ENCODE measurements around the gene DEPDC5. TPM values are rescaled to one million over a fixed set of nuclear protein-coding genes. Genes with fewer than 3 reads are reported as not detected.

The DEPDC5 gene
- total RNA-seq, 1 experiment from 2014 or later = 39.3 TPM

GRCh38 chr22:31926024-31926423 is 172.2 kb downstream of the DEPDC5 start:
- H3K27me3 ChIP-seq (replicated peaks; ENCODE audit: insufficient read depth, low read depth, low read length, poor library complexity) = peaks cover 5% of the 10 kb centered on the region
- no peak for TF ChIP-seq EZH2 (IDR thresholded peaks at IDR 0.05; ENCODE audit: borderline replicate concordance, low read depth, low read length, poor library complexity, severe bottlenecking)
- TF ChIP-seq CTCF (conservative IDR thresholded peaks at IDR 0.05; ENCODE audit: low read depth, low read length) = no peak
- H3K4me1 ChIP-seq (ENCODE audit: insufficient read depth, low read length, poor library complexity, severe bottlenecking) = no peaks in the 10 kb centered on the region
- no peaks in the 10 kb centered on the region for H3K36me3 ChIP-seq (ENCODE audit: insufficient read depth, low read length, poor library complexity, severe bottlenecking)
- CTCF ChIA-PET = no interaction called here
- DNase-seq (ENCODE audit: low spot score) = no peak
- no peak overlapping the region for H3K4me3 ChIP-seq (ENCODE audit: low read depth, low read length, poor library complexity, severe bottlenecking)
- H3K27ac ChIP-seq (ENCODE audit: low read depth, low read length, poor library complexity, severe bottlenecking) = no peak overlapping the region
- no peaks in the 10 kb centered on the region for H3K9me3 ChIP-seq (ENCODE audit: low read depth, low read length, poor library complexity, severe bottlenecking)
- POLR2A ChIA-PET (ENCODE audit: low non-redundant PET) = no interaction called here
- BruUV-seq (replicated peaks) = no TSS peak
- intact Hi-C loops (cut with micrococcal nuclease; ENCODE audit: unreplicated experiment) = no loop called here

- intact Hi-C loops (cut with micrococcal nuclease; ENCODE audit: unreplicated experiment) = no loop called here
- no peak overlapping the region for H3K27ac ChIP-seq (ENCODE audit: low read depth, low read length, poor library complexity, severe bottlenecking)
- no peak for DNase-seq (ENCODE audit: low spot score)
- CTCF ChIA-PET = no interaction called here
- no peaks in the 10 kb centered on the region for H3K9me3 ChIP-seq (ENCODE audit: low read depth, low read length, poor library complexity, severe bottlenecking)
- peaks cover 5% of the 10 kb centered on the region for H3K27me3 ChIP-seq (replicated peaks; ENCODE audit: insufficient read depth, low read depth, low read length, poor library complexity)
- no peak overlapping the region for H3K4me3 ChIP-seq (ENCODE audit: low read depth, low read length, poor library complexity, severe bottlenecking)
- POLR2A ChIA-PET (ENCODE audit: low non-redundant PET) = no interaction called here
- H3K36me3 ChIP-seq (ENCODE audit: insufficient read depth, low read length, poor library complexity, severe bottlenecking) = no peaks in the 10 kb centered on the region
- BruUV-seq (replicated peaks) = no TSS peak
- no peaks in the 10 kb centered on the region for H3K4me1 ChIP-seq (ENCODE audit: insufficient read depth, low read length, poor library complexity, severe bottlenecking)
- no peak for TF ChIP-seq EZH2 (IDR thresholded peaks at IDR 0.05; ENCODE audit: borderline replicate concordance, low read depth, low read length, poor library complexity, severe bottlenecking)
- no peak for TF ChIP-seq CTCF (conservative IDR thresholded peaks at IDR 0.05; ENCODE audit: low read depth, low read length)
These were observed 173.2 kb downstream of the DEPDC5 start for GRCh38 chr22:31926969-31927368.

GRCh38 chr22:31927562-31927961 is 173.7 kb downstream of the DEPDC5 start:
- DNase-seq (ENCODE audit: low spot score) = no peak
- ChIA-PET POLR2A (ENCODE audit: low non-redundant PET) (no interaction called here), CTCF (no interaction called here)
- TF ChIP-seq EZH2 (IDR thresholded peaks at IDR 0.05; ENCODE audit: borderline replicate concordance, low read depth, low read length, poor library complexity, severe bottlenecking) (no peak), CTCF (conservative IDR thresholded peaks at IDR 0.05; ENCODE audit: low read depth, low read length) (no peak)
- Histone ChIP-seq H3K36me3 (ENCODE audit: insufficient read depth, low read length, poor library complexity, severe bottlenecking) (no peaks in the 10 kb centered on the region), H3K4me1 (ENCODE audit: insufficient read depth, low read length, poor library complexity, severe bottlenecking) (no peaks in the 10 kb centered on the region), H3K27ac (ENCODE audit: low read depth, low read length, poor library complexity, severe bottlenecking) (no peak overlapping the region), H3K4me3 (ENCODE audit: low read depth, low read length, poor library complexity, severe bottlenecking) (no peak overlapping the region), H3K27me3 (replicated peaks; ENCODE audit: insufficient read depth, low read depth, low read length, poor library complexity) (peaks cover 5% of the 10 kb centered on the region), H3K9me3 (ENCODE audit: low read depth, low read length, poor library complexity, severe bottlenecking) (no peaks in the 10 kb centered on the region)
- intact Hi-C loops (cut with micrococcal nuclease; ENCODE audit: unreplicated experiment) = no loop called here
- BruUV-seq (replicated peaks) = no TSS peak

Measured in A673 (cell line).